Brain microvascular endothelial cell (primary cell): Measurements from ENCODE around the gene JOSD1.

ENCODE experiments used
- DNase-seq: peaks from one replicate; pipeline ENCODE4 v3.0.0-alpha.2; 2020
- H3K27ac ChIP-seq: fragments of 250-450 bp; sonication (Bioruptor Pico); 2 replicates; pipeline ENCODE4 v1.5.1; 2020; ENCODE audit warnings: mild to moderate bottlenecking, moderate library complexity
- H3K27me3 ChIP-seq: fragments of 250-450 bp; sonication (Bioruptor Pico); replicated peaks from 2 replicates; pipeline ENCODE4 v1.5.1; 2020; ENCODE audit warnings: mild to moderate bottlenecking
- H3K36me3 ChIP-seq: fragments of 250-450 bp; sonication (Bioruptor Pico); replicated peaks from 2 replicates; pipeline ENCODE4 v1.5.1; 2020; ENCODE audit warnings: mild to moderate bottlenecking
- H3K4me3 ChIP-seq: 2 replicates; pipeline ENCODE4 v1.5.1; 2011; ENCODE audit warnings: low read depth, mild to moderate bottlenecking, control low read depth, low read length, moderate library complexity
- in situ Hi-C: cut with HindIII; loops from 2 replicates; pipeline ENCODE4 v1.10.0; 2017; ENCODE audit warnings: low sequenced_read_pairs, low pct_ligation_motif_present
- TF ChIP-seq, protein P1 (sequence below): IDR thresholded peaks from 2 replicates; pipeline ENCODE4 v1.5.1; 2011; ENCODE audit warnings: low read depth, mild to moderate bottlenecking, moderate library complexity, low read length, control low read depth, inconsistent platforms; ENCODE audit errors: missing control alignments

Gene JOSD1

DNA sequence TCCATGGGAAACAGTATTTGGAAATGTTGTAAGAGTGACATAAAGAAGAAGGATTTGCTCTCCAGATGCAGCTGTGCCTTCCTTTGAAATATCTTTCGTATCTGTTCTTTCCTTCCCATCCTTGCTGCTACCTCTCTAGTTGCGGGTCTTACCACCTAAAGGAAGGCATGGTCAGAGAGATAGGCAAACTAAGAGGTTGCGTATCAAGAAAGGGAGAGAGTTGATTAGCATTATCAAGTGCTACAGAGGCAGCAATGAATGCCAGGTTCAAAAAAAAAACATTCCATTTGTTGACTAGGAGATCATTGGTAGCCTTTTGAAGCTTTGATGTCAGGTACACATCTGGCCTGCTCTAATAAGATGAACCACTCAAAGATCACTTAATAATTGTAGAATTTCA, 9.6 kb upstream of the JOSD1 start:
- Histone ChIP-seq H3K4me3 (no peak overlapping the region), H3K36me3 (peaks cover 5% of the 10 kb centered on the region), H3K27me3 (no peaks in the 10 kb centered on the region), H3K27ac (no peak overlapping the region)
- in situ Hi-C loops, result no loop called here
- TF ChIP-seq, protein P1, sequence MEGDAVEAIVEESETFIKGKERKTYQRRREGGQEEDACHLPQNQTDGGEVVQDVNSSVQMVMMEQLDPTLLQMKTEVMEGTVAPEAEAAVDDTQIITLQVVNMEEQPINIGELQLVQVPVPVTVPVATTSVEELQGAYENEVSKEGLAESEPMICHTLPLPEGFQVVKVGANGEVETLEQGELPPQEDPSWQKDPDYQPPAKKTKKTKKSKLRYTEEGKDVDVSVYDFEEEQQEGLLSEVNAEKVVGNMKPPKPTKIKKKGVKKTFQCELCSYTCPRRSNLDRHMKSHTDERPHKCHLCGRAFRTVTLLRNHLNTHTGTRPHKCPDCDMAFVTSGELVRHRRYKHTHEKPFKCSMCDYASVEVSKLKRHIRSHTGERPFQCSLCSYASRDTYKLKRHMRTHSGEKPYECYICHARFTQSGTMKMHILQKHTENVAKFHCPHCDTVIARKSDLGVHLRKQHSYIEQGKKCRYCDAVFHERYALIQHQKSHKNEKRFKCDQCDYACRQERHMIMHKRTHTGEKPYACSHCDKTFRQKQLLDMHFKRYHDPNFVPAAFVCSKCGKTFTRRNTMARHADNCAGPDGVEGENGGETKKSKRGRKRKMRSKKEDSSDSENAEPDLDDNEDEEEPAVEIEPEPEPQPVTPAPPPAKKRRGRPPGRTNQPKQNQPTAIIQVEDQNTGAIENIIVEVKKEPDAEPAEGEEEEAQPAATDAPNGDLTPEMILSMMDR, result no peak
- no peak for DNase-seq

DNA sequence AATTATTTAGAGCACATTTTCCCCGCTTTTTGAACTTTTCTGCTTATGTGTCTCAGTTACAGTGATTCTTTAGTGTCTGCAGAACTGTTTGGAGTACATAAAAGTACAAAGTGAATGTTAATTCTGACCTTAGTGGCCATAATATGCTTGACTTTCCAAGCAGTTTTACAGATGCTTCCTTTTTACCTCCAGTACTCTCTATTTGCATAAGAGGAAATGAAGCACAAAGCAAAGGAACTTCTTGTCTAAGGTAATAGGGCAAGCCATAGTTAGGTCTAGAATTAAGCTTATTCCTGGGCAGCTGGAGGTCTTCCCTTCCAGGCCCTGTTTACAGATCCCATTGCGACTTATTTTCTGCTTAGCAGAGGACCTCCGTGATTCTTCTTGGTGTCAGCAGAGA, 8.6 kb upstream of the JOSD1 start:
- Histone ChIP-seq H3K4me3 (no peak overlapping the region), H3K27me3 (no peaks in the 10 kb centered on the region), H3K36me3 (peaks cover 5% of the 10 kb centered on the region), H3K27ac (no peak overlapping the region)
- in situ Hi-C loops, result no loop called here
- TF ChIP-seq, protein P1, result no peak
- DNase-seq, result no peak

DNA sequence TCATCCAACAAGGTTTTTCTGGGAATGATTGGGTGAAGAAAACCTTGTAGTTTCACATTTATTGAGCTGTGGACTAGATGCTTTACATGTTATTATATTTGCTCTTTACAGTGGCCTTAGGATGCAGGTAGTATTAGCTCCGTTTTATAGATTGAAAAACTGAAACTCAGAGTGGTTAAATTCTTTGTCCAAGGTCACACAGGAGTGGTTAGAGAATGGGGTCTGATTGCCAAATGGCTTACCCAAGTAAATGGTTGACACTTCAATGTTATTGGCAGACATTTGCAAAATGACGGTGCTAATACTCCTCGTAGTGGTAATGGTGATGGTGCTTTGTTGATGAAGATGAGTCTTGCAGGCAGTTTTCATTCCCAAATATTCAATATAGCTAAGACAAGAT, 7.2 kb upstream of the JOSD1 start:
- peaks cover 5% of the 10 kb centered on the region for H3K36me3 ChIP-seq
- in situ Hi-C loops, result no loop called here
- no peak overlapping the region for H3K27ac ChIP-seq
- TF ChIP-seq, protein P1, result no peak
- H3K27me3 ChIP-seq, result no peaks in the 10 kb centered on the region
- no peak overlapping the region for H3K4me3 ChIP-seq
- DNase-seq, result no peak

DNA sequence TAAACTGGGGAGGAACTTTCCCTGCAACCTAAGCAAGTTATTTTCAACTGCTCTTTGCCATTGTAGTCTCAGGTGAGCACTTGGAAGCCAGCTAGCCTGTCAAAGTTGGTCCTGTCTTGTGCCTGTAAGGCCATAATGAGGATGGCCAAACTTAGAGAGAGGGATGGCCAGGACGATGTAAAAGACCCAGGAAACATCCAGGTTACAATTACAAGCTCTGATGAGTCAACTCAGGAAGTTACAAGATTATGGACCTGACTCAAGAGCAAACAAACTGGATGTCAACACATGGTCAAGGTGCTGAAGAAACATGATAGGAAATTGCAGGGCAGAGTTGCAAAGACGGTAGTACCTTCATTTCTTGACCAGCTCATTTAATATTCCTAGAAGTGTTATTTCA, 6.6 kb upstream of the JOSD1 start:
- H3K4me3 ChIP-seq, result peak overlapping the region; percentile 92
- H3K27me3 ChIP-seq, result no peaks in the 10 kb centered on the region
- TF ChIP-seq, protein P1, result no peak
- no peak for DNase-seq
- no peak overlapping the region for H3K27ac ChIP-seq
- in situ Hi-C loops, result no loop called here
- H3K36me3 ChIP-seq, result no peaks in the 10 kb centered on the region

DNA sequence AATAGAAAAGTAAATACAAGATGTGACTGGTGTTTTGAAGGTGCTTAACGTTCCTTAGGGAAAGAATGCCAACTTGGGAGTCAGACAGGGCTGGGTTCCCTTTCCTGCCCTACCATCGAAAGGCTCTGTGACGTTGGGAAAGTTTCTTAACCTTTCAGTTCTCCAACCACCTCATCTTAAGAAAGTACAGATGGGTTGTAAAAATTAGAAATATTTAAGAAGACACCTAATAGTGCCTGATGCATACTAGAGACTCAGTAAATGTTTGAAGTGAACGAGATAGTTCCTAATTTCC, 6.1 kb upstream of the JOSD1 start:
- no peak for DNase-seq
- H3K27ac ChIP-seq, result peak overlapping the region; percentile 88
- TF ChIP-seq, protein P1, result no peak

DNA sequence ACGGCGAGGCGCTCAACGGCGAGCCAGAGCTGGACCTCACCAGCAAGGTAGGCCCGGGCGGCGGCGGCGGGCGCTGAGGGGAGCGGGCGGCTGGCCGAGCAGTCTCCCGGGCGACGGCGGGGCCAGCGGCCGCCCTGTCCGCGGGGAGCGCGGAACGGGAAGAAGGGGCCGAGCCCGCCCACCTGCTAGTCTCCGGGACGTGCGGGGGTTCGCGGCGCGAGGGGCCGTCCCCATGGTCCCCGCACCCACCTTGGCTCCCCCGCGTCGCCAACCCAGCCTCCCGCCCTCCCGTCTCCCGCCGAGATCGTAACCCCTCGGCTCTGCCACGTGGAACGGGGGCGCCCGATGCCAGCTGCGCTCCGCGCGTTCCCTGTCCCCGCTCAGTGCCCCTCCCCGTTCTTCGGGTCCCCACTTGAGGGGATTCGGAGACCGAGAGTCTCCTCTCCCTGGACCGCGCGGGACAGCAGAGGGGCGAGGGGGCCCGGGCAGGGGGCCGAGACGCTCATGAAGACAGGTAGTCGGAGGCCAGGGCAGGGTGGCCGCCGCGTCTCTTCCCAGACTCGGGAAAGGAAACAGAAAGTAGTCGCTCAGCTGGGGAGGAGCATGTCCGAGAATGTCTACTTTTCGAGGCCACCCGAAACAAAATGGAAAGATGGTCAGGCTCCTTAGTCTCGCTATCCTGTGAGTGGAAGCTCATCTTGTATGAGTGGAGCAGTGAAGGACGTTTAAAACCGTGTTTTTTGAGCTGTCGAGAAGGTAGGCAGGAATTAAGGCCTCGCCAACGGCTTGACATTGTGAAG, 5.6 kb upstream of the JOSD1 start:
- Histone ChIP-seq H3K4me3 (peak overlapping the region; percentile 92), H3K27me3 (no peaks in the 10 kb centered on the region), H3K36me3 (no peaks in the 10 kb centered on the region), H3K27ac (peak overlapping the region; percentile 88)
- in situ Hi-C loops, result no loop called here
- no peak for DNase-seq
- TF ChIP-seq, protein P1, result no peak

More for the DNA sequence above, 6.1 kb upstream of the JOSD1 start:
- in situ Hi-C loops, result no loop called here
- Histone ChIP-seq H3K27me3 (no peaks in the 10 kb centered on the region), H3K4me3 (peak overlapping the region; percentile 92), H3K36me3 (no peaks in the 10 kb centered on the region)
